Non-pigmented ciliary epithelial cell (primary cell): ENCODE results near the gene FAU.

Experiments
- DNase-seq: peaks from one replicate; pipeline ENCODE4 v3.0.0-alpha.2; 2010; ENCODE audit warnings: low read depth

The FAU gene

DNA sequence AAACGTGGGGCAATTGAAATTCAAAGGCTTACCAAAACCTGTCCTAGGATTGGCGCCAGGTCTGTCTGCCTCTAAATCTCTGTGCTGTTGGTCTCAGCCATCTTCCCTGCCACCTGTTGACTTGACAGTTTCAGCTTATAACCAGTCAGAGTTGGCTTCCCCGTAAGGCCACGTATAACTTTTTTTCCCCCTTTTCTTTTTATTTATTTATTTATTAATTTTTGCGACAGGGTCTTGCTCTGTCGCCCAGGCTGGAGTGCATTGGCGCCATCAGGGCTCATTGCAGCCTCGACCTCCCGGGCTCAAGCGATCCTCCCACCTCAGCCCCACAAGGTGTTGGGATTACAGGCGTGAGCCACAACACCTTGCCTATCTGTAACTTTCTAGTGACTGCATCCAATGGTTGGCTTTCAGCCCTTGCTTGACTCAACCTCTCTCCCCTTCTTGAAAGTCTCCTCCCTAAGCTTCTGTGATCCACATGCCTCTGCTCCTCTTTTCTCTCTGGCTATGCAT lies 13.8 kb upstream of the FAU start:
- no peak for DNase-seq

DNA sequence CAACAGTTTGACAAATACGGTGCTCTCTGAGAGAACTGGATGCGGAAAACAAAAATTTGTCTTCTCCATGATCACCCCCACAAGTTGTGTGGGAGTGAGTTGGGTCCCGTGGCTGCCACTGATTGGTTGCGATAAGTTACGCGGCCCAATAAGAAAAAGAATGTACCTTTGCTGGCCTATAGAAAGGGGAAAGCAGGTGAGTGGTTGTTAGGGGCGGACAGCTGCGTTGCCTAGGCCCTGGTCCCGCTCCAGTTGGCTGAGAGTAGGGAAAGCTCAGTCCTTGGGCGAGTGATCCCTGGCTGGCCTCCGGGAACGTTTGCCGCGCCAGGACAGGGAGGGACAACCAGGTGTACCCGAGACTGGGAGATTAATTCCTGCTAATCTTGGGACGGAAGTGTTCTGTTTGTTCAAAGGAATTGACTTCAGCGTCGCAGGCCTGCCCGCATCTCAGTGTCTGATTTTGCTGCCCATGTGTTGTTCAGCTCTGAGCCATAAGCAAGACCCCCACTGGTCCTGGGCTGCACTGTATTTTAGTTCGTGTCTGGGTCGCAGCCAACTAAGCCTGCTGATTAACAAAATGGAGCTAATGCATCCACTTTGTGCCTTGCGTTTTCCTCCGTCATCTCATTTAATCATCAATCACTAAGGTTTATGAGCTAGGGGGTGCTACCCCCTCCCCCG lies 13.2 kb upstream of the FAU start:
- peak; percentile 92 for DNase-seq

DNA sequence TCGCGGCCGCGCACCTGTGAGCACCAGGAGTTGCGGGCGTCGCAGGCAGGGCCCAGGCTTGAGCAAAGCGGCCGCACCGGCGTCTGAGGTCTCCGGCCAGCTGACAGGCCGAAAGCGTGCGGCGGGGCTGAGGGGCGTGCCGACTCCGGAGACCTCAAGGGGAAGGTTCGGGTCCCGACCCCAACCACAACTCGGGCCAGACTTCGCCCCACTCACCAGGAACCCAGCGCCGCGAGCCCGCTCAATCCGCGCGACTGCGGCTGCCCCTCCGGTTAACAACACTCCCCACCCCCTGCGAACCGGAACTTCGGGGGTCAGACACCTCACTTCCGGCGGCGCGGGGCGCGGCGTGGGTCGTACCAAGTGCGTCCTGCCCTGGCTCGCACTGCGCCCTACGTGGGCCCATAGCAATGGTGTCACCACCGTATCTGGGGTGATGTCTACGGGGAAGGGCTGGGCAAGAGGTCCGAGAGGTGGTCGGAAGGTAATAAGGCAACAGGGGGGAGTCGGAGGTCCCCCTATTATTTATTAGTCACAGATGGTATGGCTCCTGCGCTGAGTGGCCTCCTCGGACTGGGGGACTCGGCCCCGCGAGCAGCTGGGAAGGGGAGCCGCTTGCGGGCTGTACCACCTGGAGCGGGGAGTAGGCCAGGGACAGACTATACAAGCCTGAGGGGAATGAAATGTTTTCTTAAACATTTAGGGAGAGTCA lies 12.5 kb upstream of the FAU start, which contains the start of gene SYVN1:
SYVN1 (minus strand) TSS at position 280 of the 712 bp plus-strand sequence. CDS start 918 bp downstream, outside the sequence.
- no peak for DNase-seq

DNA sequence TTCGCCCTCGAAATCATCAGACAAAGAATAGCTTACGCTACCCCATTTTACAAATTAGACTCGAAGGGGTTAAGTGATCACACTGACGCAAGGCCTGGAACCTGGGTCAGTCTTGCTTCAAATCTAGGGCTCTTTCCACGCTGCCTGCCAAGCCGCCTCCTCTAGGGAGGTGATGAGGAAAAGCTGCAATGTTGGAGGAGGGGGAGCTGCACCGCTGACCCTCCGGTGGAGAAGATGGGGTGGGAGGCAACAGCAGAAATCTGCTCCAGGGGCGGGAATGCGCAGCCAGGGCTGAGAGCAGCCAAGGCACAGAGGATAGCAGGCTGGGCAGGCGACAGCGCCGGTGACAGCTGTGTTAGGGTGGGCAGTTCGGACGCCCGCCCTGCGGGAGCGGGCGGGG lies 11.8 kb upstream of the FAU start:
- DNase-seq, result no peak

DNA sequence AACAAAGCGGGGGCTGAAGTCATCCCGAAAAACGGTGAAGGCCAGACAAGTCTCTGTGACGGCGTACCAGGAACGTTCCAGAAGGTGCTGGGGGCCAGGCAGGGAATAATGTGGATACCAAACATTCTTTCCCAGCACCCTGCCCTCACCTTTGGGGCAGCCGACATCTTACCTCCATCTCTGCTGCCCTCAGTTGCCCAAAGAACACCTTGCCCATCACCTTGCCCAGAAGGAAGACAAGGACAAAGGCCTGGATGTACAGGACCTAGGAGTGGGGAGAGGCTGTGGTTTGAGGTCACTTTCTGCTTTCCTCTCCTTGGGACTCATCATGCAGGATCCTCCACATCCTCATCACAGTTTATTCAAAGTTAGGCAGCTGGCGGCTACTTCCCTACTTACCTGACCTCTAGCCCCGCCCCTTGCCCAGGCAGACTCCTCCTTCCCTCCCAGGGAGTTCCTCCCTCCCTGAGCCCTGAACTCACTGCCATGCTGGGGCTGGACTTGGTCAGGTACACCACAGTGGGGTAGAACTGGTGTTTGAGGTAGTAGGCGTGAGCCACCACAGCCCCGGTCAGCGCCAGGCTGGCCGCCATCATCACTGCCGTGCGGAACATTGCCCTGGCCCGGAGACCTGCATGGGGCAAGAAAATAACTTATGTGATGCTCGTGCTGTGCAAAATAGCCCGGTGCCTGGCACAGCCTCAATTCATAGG lies 11.2 kb upstream of the FAU start:
- DNase-seq, result no peak

DNA sequence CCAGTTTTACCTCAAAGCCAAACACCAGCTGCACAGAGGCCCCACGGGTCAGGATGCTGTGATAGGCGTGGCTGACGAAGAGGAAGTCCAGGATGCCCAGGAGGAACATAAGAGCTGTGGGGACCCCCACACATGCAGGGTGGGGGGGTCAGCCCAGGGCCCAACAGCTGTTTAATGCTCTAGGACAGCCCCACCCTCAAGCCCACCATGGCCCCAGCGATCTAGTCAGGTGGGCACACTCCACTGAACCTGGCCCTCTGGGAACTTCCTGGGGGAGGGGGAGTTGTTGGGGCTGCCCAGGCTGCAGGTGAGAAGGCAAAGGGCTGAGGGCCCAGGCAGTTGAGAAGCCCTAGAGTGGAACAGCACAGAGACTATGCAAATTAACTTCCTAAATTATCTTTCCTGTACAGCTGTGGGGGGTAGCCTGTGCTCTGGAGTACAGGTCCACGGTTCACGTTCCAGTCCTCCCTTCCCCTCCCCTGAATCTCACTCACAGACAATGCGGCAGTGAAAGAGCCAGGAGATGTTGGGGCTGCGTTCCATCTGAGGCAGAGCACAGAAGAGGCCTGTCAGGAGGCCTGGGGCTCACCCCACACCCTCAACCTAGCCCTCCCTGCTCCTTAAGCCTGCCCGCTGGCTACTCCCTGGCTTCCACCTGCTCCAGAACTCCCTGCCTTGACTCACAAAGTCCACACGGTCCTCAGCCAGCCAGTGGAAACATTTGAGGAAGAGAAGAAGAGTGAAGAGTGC lies 10.5 kb upstream of the FAU start:
- no peak for DNase-seq

DNA sequence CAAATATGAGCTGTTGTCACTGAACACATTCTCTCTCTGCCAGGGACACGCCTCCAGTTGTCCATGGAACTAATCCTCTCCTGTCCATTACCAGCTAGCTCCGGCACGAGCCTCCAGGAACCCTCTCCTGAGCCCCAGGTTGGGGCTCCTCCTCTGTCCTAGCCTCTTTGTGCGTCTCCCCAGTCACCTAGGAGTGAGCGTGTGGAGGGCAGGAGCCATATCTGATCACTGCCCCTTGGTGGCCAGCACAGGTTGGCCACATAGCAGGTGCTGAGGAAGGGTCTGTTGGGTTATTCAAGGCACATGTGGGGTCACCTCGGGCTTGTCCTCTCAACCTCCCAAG lies 9.9 kb upstream of the FAU start:
- DNase-seq, result no peak

DNA sequence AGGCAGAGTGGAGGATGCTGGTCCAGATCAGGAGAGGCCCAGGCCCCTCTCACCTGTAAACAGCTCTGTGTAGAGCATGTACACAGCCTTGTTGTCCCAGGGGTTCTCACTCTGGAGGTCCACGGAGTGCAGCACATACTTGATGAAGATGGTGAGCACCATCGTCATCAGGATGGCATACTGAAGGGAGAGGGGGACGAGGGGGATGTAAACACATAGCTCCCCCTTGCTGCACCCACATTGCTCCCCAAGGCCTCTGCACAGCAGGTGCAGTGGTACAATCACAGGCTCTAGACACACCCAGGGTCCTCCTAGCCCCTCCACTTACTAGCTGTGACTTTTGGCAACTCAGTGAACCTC lies 9.5 kb upstream of the FAU start:
- DNase-seq, result no peak

DNA sequence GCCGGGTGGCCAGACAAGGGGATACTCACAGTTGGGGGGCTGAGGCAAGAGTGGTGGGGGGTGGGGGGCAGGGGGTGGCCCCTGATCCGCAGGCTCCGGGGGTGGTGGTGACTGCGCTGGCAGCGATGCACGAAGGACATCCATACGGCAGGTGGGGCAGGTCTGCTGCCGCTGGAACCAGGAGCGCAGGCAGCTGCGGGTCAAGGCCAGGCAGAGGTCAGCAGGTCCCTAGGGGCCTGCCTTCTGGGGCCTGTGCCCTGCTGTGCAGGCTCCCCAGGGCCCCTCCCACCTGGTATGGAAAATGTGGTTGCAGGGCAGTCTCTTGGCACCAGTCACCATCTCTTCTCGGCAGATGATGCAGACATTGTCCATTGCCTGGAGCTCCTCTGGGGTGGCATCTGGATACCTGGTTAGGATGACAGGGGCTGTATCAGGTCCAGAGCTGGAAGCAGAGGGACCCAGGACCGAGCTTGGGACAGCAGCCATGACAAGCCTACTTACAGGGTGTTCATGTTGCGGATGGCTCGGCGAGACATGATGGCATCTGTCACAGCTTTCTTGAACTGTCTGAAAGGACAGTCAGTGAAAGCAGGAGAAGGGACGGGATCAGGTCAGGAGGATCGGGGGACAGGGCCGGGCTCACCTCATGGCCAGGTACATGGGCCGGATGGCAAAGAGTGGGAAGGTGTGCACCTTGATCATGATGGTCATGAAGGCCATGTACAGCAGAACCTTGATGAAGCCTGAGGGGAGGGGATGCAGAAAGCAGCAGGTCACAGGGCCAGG lies 8.9 kb upstream of the FAU start:
- no peak for DNase-seq

DNA sequence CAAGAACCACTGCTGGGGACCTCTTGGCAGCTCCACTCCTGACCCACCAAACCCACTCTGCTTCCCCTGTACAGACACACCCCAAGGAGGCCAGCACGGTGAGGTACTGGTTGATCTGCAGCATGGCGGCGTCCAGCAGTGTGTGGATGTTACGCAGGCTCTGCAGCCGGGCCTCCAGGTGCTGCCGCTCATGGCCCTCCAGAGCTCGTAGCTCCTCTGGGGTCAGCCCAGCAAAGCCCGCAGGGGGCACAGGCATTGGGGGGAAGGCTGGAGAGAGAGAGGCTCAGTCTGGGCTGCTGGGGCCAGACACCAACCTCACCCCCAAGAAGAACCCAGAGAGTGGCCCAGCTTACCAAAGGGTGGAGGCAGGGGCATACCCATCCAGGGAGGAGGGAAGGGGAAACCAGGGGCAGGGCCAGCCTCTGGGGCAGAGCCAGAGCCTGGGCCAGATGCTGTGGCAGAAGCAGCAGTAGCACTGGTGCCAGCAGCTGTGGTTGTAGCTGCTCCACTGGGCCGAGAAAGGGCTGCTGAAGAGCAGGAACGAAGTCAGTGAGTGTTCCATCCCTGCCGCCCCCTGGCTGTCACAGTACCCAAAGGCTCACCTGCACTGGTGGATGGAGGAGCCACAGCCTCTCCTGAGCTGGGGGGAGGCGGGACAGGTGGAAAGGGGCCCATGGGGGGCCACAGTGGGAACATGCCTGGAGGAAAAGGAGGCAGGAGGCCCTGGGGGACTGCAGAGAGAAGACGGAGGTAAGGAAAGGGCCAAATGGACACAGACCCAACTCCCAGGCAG lies 7.9 kb upstream of the FAU start:
- no peak for DNase-seq

DNA sequence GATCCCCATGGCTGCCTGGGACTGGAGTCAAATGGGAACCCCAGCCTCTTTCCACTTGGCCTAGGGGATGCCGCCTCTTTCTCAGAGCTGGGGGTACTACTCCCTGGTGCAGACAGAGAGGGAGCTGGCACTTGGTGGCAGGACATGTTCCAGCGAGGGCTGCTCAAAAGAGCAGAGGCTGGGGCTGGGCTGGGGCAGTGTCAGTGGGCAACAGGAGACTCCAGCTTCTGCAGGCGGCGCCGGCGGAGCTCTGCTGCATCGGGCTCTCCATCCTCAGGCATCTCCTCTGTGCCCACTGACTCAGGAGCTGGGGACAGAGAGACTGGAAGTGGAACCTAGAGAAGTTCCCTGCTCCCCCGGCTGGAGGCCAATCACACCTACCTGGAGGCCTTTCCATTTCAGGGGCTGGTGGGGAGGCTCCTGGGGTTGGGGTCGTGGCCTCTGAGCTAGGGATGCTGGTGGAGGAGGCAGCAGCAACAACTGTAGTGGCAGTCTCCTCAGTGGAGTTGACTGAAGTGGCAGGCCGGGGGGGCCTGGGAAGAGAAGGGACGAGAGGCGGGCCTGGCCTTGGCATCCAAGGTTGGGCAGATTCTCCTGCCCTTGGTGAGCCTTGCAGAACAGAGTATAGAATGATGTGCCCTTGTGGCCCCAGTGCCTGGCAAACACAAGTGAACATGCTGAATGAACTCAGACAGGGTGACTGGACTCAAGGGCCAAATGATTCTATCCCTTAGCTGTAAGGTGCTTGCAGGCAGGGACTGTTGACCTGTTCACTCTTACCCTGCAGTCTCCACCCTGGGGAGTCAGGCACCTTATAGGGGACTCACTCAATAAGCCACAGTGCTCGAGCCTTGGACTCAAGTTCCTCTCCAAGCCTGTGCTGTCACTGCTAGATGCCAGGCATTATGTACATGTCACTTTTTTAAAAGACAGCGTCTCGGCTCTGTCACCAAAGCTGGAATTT lies 6.5 kb upstream of the FAU start:
- no peak for DNase-seq

DNA sequence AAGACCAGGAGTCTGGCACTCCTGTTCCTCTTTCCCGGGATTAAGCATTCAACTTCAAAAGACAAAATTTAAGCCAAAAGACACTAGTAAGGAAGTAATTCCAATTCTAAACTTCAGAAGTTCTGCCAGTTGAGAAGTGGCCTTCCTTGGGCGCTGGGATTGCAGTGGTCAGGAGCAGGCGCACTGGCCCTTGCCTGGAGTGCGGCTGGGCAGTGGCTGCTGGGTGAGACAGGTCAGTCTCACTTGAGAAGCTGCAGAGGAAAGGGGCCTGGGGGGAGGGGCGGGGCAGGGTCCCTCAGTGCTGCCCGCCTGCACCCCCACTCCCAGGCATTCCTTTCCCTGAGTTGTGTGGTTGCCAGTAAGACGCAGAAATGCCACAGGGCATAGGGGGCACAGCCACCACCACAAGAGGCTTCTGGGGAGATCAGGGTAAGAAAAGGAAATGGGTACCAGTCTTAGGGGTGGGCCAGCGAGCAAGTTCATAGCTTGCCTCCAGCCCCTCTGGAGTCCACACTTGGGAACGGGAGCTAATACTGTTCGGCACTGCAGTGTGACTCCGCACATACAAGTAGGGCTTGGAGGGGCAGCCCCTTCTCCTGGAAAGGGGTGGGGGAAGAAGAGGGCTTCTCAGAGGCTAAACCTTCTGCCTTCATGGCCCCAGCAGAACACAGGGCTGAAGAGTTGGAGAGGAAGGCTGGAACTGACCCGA lies 5.7 kb upstream of the FAU start:
- no peak for DNase-seq

DNA sequence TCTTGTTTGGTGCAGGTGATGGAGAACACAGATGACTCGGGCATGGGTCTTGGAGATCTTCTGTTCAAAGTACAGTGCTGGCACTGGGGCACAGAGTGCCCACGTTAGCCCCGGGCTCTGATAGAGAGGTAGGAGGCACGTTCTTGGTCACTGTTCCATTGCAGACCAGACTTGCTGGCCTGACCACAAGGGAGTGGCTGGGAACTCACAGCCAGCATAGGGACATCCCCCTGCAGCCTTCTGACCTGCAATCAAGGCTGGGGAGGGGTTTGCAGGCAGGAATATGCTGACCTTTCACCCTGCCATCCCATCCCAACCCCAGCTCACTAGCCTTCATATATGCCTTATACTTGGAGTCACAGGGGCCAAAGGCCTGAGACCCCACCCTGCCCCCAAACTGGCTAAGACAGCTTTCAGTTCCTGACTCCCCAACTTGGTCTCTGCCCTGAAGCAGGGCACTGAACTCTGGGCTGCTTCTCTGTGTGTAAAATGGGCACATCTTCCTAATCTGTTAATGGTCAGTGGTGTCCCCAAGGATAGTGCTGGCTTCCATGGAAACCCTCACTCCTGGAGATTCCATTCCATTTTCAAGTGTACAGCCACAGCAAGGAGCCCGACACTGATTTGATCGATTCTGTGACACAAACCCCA lies 4.8 kb upstream of the FAU start:
- DNase-seq, result no peak

DNA sequence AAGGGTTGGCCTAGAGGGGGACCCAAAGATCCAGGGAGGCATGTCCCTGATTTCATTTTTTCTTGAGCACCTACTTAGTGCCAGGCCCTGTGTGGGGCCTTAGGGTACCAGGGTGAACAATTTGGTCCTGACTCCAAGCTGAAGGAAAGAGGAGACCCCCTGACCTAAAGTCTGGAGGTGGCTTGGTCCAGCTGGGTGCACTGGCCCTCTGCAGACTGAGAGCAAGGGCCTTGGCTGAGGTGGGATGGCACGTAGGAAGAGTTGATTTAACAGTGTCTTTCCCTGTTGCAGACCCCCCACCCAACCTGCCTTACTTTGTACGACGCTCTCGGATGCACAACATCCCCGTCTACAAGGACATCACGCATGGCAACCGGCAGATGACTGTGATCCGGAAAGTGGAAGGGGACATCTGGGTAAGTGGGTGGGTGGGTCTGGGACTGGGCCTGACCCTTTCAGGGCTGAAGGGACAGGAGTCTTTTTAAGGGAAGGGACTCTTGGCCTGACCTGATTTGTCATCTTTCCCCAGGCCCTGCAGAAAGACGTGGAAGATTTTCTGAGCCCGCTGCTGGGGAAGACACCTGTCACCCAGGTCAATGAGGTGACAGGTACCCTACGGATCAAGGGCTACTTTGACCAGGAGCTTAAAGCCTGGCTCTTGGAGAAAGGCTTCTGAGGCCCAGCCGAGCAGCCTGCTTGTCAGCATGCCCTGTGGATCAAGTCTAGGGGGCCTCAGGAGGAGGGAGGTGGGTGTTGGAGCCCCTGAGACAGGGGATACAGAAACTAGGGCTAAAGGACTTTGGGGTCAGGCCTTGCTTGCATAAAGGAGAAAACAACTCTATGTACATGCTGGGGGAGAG lies 3.5 kb upstream of the FAU start:
- no peak for DNase-seq

DNA sequence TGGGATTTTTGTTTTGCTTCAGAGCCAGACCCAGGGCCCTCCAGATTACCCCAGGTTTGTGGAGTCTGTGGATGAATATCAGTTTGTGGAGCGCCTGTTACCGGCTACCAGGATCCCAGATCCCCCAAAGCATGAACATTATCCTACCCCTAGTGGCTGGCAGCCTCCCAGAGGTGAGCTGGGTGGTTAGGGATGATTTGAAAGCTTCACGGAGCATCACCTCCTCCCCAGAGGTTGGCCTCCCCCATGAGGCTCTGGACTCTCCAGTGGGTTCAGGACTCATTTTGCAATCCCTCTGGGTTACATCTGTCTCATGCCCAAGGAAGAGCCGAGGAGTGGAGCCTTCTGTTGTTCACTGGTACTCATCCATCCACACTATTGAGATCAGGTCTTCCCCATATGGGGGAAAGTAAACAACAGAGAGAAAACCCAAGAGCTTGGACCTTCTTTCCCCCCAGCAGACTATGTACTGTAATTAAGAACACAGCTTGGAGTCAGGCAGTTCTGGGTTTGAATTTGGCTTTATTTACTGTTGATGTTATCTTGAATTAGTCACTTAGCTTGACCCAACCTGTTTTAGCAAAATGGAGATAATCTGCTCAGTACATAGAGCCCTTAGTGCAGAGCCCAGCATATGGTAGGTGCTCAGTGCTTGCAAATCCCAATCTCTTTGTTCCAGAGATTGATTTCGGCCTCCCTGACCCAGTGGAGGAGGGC lies 2.7 kb upstream of the FAU start:
- no peak for DNase-seq

DNA sequence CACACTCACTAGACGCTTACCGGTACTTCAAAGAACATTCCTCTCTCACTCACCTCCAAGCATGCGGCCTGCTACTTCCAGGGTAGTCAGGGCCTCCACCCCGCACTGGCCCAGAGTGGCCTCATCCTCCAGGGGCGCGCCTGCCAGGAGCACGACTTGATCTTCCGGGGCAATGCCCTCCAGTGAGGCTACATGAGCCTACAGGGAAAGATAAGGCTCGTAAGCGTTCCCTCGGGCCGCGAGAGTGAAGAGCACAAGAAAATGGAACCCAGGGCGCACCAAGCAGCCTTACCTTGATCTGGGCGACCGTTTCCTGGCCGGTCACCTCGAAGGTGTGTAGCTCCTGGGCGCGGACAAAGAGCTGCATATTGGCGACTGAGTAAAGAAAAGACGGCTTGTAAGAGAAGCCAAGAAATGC lies 478 bp downstream of the FAU start:
- DNase-seq, result no peak

DNA sequence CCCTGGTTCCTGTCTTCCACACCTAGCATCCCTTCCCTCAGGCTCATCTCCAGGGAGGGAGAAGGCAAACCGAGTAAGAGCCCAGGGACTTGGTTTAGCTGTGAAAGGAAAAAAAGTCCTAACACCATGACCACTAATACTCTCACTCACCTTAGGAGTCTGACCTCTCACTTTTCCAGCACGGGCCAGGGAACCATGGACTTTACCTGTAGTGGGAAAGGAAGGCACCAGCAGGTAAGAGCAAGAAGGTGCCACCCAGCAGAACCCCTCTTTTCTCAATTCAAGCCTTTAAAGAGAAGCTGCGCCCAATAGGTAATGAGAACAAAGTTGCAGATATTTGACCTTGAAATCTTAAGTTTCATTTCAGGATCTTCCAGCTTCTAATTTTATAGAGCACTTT lies 1.1 kb downstream of the FAU start:
- no peak for DNase-seq
